ENCODE data around the gene TUBA1C.

- TF ChIP-seq CTCF (IDR thresholded peaks at IDR 0.05) = no peak
- no peak for TF ChIP-seq POLR2A (IDR thresholded peaks at IDR 0.05)
Observed at GRCh38 chr12:49323524-49324097, 58.7 kb downstream of the TUBA1C start.
